Small intestine (tissue), 4 donors: ENCODE results near the gene CDH15. TPM values are rescaled to one million over a fixed set of nuclear protein-coding genes. Genes with fewer than 3 reads are reported as not detected.

Experiments
- polyA plus RNA-seq, 4 donors: library from polyadenylated mRNA; stranded (reverse) in 3 of 4; unstranded in 1 of 4; fragments of 200-250 nt in 3 of 4; fragments of 120-200 nt in 1 of 4; gene quantifications; one replicate each; pipeline versions ENCODE4 v1.2.1 to v1.2.3, GENCODE V29; 2013
- donor health status: healthy with polysubstance abuse.
- donor health status: Bipolar disorder and iron deficiency.
- donor health status: healthy.

CDH15 gene
- polyA plus RNA-seq, 4 donors, result 0.04 to 0.66 TPM; not detected in 2

Other genes with a start within 250 kb of the CDH15 start
- 1 to 10 TPM; 1.4 to 8.4 (median 4.1) TPM for gene CBFA2T3, start 194.5 kb upstream of the CDH15 start, polyA plus RNA-seq
- 10 to 100 TPM; 35.3 to 93.7 (median 58.7) TPM for gene ACSF3, start 77.9 kb upstream of the CDH15 start, polyA plus RNA-seq
- 1 to 10 TPM in 3 of 4 donors, under 1 TPM in 1; 0.67 to 4.7 (median 1.8) TPM for gene SLC22A31, start 28.8 kb downstream of the CDH15 start, polyA plus RNA-seq
- 1 to 10 TPM in 3 of 4 donors, under 1 TPM in 1; 0.89 to 3.2 (median 1.2) TPM for gene ZNF778, start 46.0 kb downstream of the CDH15 start, polyA plus RNA-seq